ENCODE results near the gene GTPBP4. TPM values are rescaled to one million over a fixed set of nuclear protein-coding genes. Genes with fewer than 3 reads are reported as not detected.

GTPBP4 gene
- total RNA-seq, 1 experiment from 2014 or later, result 42.7 TPM

DNA sequence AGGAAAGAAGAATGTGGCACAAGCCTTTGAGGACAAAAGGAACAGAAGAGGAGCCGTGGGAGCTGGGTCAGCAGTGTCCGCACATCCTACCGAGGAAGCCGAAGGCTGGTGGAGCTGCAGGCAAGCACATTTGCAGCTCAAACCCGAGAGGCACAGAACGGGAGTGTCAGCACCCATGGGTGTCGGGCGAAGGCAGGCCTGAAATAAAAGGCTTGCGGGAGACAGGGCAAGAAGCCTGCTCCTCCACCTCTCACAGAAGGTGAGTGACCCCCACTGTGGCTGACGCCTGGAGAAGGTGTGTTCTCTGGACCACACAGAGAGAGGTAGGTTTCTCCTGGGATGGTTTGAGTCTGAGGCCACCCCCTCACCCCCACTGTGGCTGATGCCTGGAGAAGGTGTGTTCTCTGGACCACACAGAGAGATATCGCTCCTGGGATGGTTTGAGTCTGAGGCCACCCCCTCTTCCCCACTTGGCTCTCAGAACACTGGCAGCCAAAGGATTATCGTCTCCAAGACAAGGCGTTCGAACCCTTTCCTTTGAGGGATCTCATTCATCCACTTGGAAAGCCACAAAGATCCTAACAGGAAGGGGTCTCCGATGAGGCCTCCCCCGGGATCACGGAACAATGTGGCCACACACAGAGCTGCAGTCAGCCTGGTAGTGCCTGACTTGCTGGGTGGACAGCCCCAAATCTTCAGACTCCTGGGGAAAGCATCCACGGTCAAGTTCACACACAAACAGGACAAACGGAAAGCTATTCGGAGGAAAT lies 21.6 kb upstream of the GTPBP4 start:
- no peak for DNase-seq (ENCODE audit: low read depth)

DNA sequence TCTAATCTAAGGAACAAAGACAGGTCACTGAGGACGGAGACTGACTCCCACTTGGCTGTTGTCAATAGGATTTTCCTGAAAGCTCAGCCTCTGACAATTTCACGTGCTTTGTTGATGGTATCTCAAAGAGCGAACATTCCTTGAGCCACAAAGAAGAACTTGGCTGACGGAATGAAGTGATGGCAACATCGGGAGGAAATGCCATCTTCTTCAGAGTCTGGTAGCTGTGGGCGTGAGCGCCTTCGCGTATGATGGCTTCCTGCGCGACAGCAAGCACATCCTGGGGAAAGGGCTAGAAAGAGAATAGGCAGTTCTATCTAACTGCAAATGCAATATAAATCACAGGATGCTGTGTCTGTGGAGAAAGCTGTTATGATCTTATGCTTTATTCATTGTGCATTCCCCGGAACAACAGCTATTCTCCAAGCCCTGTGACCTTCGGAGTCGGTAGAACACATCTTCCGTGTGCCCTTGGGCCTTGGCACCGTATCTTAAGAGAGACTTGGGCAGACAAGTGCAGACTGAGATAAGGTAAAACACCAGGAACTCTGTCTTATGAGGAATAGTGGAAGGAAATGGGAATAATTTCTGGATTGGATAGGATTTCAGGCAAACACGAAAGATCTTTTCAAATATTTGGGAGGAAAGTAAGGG lies 19.6 kb upstream of the GTPBP4 start:
- no peak for DNase-seq (ENCODE audit: low read depth)

DNA sequence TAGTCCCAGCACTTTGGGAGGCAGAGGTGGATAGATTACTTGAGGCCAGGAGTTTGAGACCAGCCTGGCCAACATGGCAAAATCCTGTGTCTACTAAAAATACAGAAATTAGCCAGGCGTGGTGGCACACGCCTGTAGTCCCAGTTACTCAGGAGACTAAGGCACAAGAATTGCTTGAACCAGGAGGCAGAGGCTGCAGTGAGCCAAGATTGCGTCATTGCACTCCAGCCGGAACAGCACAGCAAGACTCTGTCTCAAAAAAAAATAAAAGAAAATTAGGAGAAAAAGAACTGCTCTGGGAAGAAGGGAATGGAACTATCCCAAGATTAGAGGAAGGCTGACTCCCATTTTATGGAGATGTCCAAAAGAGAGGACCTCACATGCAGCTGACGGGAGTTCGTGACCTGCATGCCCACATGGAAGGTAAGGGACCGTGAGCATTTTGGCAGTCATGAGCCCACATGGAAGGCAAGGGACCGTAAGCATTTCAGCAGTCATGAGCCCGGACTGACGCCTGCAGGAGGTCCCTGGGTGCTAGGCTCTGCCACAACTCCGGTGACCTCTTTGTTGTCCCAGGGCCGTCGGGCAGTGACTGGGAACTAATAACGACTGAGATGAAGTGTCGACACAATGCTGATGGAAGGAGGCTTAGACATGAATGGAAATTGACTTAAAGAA lies 18.6 kb upstream of the GTPBP4 start:
- no peak for DNase-seq (ENCODE audit: low read depth)

DNA sequence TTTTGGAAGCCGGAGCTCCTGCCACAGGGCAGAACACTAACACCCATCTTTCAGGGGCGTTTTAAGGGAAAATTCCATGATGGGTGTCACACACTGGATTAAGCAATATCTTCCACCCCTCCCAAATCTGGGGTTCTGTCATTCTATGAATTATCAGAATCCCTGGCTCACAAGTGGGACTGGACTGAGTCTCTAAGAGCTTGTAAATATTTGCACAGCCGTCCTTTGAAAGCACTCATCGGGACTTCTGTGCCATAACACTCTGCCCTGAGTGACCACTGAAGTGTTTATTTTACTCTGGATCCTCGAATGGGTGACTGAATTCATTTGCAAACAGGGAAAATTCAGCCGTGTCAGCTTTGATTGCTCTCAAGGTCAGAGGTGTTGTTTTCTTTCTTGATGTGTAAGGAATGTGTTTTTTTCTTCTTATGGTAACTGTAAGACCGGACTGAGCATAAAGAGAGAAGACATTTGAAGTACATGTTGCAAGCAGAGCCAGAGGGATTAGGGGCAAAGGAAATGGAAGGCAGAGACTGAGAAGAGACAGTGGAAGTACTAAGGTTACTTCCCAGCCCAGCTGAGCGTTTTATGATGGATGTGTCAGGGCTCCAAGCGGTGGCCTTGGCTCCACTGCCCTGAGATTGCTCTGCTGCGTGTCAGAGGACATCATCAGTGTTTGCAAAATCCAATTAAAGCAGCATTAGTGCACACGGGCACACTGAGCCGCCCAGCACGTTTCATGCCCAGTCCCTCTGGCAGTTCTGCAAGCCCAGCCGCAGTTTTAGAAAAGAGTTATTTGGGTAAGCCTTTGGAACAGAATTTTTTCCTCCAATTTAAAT lies 17.7 kb upstream of the GTPBP4 start:
- DNase-seq (ENCODE audit: low read depth), result no peak

- DNase-seq (ENCODE audit: low read depth), result no peak
Measured at GRCh38 chr10:971150-971542, 17.1 kb upstream of the GTPBP4 start.

- DNase-seq (ENCODE audit: low read depth), result no peak
Measured at GRCh38 chr10:971613-972012, 16.6 kb upstream of the GTPBP4 start.

DNA sequence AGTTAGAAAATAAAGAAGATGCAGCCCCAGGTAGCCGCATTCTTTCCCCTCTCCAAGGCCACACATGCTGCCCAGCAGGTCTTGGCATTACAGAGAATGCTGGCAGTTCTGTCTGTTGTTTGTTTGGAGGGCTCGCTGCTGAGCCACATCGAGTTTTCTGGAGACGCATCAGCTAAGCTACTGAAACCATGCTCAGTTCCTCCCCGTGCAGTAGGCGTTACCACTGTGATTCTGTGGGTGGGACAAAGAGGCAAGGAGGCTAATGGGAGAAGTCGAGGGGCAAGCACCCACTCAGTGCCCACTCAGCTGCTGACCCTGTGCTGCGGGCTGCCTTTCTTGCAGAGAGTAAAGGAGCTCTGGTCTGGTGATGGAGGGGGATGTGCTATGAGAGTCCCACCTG lies 15.5 kb upstream of the GTPBP4 start:
- DNase-seq (ENCODE audit: low read depth), result no peak

DNA sequence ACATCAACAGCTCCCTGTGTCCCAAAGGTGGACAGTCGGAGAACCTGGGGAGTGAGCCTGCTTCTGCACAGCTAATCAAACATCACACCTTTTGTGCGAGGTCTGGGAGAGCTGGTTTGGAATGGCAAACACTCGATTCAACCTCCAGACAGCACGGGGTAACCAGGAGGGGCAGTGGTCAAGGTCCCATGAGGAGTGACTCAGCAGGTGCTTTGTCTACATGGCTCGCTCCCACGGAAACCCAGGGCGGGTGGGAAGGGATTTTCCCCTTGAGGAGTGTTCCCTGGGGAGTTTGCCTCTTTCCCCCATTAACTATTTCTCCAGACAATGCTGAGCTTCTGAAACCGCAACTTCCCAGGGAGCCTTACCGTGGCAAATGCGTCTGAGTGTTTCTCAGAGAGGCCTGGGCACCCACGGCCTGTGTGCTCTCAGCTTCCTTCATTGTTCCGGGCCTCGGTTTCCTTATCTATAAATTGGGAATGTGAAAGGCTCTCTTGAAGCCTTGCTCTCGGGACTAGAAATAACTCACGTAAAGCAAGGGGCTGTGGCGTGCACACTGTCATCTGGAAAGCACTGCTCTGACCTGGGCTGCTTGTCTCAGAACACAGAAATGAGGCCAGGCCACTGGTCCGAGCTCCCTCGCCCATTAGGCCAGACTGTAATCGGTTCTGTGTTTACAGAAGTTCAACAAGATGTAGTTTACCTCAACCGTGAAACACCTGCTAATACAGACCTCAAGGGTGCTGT lies 14.0 kb upstream of the GTPBP4 start:
- DNase-seq (ENCODE audit: low read depth), result peak; percentile 19

DNA sequence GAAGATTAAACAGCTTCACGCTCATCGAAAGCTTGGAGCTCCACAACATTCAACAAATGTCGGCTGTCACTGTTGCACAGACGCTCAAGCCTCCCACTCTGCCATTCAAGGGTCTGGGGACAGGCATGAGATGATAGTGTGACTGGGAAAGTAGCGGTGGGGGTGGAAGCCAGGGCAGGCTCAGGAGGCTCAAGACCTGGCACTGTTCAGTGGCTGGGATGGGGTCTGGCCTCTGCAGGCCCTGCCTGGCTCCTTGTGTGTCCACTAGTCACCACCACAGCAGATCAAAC lies 13.5 kb upstream of the GTPBP4 start:
- DNase-seq (ENCODE audit: low read depth), result no peak

DNA sequence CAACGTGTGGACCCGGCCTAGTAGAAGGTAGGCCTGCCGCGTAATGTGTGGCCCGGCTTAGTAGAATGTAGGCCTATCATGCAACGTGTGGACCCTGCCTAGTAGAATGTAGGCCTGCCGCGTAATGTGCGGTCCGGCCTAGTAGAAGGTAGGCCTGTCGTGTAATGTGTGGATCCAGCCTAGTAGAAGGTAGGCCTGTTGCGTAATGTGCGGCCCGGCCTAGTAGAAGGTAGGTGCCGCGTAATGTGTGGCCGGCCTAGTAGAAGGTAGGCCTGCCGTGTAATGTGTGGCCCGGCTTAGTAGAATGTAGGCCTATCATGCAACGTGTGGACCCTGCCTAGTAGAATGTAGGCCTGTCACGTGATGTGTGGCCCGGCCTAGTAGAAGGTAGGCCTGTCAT lies 11.9 kb upstream of the GTPBP4 start:
- DNase-seq (ENCODE audit: low read depth), result no peak

- DNase-seq (ENCODE audit: low read depth), result no peak
Measured at GRCh38 chr10:978826-979421, 9.3 kb upstream of the GTPBP4 start.

- DNase-seq (ENCODE audit: low read depth), result no peak
Measured at GRCh38 chr10:980468-981093, 7.7 kb upstream of the GTPBP4 start.

DNA sequence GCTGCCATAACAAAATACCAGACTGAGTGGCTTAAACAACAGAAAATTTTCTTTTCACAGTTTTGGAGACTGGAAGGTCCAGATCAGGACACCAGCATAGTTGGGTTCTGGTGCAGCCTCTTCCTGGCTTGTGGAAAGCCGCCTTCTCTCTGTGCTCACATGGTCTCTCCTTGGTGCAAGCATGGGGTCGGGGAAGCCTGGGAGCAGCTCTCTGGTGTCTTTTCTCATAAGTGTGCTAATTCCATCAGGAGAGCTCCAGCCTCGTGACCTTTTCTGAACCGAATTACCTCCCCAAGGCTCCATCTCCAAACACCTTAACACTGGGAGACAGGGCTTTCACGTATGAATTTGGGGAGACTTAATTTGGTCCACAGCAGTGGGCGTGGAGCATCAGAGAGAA lies 4.8 kb upstream of the GTPBP4 start:
- DNase-seq (ENCODE audit: low read depth), result no peak

DNA sequence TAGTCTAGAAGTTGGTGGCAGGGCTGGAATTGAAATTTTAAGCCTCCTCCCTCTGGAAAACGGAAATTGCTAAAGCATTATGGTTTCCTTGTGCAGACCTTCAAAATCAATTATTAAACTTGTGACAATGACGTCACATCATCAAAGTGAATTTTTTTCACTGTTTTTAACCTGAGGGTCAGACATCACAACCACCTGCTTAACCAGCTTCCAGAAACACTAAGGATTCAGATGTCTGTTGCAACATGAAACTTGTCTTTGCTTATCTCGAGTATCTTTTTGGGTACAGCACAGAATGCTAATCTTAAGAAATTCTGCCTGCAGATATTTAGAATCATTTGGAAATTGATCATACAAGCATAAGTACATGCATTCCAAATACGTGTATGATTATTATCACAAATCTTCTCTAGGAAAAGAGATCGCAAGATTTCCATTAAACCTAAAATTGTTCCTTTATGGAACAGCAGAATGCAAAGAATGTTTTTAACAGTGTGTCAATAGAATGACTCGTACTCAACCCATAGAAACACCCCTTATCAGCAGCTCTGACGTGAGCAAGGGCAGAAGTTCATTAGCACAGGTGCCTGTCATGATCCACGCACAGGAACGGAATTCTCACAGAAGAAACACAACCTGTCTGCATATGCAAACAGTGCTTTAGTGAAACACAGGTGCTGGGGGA lies 4.1 kb upstream of the GTPBP4 start:
- no peak for DNase-seq (ENCODE audit: low read depth)

- no peak for DNase-seq (ENCODE audit: low read depth)
Measured at GRCh38 chr10:985361-985760, 2.9 kb upstream of the GTPBP4 start.

GRCh38 chr10:986137-986825 lies 2.0 kb upstream of the GTPBP4 start:
- peak; percentile 48 for DNase-seq (ENCODE audit: low read depth)

DNA sequence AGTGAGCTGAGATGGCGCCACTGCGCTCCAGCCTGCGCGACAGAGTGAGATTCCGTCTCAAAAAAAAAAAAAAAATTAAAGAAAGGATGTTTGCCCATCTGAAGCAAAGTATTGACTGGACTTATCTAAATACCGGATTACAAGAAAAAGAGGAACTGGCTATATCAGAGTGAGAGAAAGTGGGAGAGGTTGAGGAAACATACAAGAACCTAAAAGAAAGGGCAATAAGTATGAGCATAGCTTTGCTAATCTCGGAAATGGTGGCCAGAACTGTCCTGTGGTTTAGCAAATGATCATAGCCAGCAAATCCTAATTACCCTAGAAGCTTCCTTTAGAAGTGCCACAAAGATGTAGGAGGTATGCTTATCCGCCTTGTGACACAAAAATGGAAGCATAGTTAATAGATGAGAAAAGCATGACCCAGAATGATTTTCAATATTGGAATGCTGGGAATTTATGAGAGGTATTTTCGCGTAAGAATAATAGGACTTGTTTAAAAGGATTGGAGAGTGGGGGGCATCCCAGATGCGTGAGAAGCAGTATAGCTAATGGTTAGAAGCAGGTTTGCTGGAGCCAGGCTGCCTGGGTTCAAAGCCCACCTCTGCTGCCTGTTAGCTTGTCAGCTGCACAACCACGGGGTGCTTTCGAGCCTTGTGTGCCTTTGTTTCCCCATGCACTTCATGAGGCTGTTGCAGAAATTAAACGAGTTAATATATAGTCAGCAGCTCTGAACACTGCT lies 1.2 kb upstream of the GTPBP4 start:
- DNase-seq (ENCODE audit: low read depth), result peak; percentile 47

GRCh38 chr10:987620-987869 lies 689 bp upstream of the GTPBP4 start:
- DNase-seq (ENCODE audit: low read depth), result peak; percentile 31

All from RPMI7951 (cell line).